Keratinocyte (primary cell): Measurements from ENCODE around the gene SLC22A1. TPM values are rescaled to one million over a fixed set of nuclear protein-coding genes. Genes with fewer than 3 reads are reported as not detected.

Experiments
- DNase-seq: peaks from one replicate; pipeline ENCODE4 v3.0.0-alpha.2; 2011; ENCODE audit warnings: low read depth, missing footprints, low spot score
- FAIRE-seq: peaks from 2 replicates; lab custom pipeline; 2011; peaks lifted over from hg19 to GRCh38; lab: Jason Lieb, UNC
- H2AFZ ChIP-seq: 2 replicates; pipeline ENCODE4 v1.6.0; 2012; ENCODE audit warnings: low read length, control low read depth, inconsistent platforms; ENCODE audit not compliant: control insufficient read depth
- H3K27ac ChIP-seq: 2 replicates; pipeline ENCODE4 v1.5.1; 2011; ENCODE audit warnings: low read length; ENCODE audit not compliant: control insufficient read depth, insufficient read depth
- H3K27me3 ChIP-seq: 3 replicates; pipeline ENCODE4 v1.6.0; 2011; ENCODE audit warnings: low read length; ENCODE audit not compliant: control insufficient read depth, insufficient read depth; ENCODE audit errors: extremely low read depth
- H3K36me3 ChIP-seq, 2 experiments: 2 replicates in 1 of 2; 3 replicates in 1 of 2; pipeline ENCODE4 v1.5.1; 2011; ENCODE audit warnings: low read length in 2 of 2, mild to moderate bottlenecking in 1 of 2; ENCODE audit not compliant: control insufficient read depth in 2 of 2, insufficient read depth in 2 of 2; ENCODE audit errors: extremely low read depth in 1 of 2
- H3K4me1 ChIP-seq: 3 replicates; pipeline ENCODE4 v1.5.1; 2011; ENCODE audit warnings: low read length; ENCODE audit not compliant: control insufficient read depth, insufficient read depth; ENCODE audit errors: extremely low read depth
- H3K4me2 ChIP-seq: 3 replicates; pipeline ENCODE4 v1.6.0; 2011; ENCODE audit warnings: low read depth, low read length; ENCODE audit not compliant: control insufficient read depth, insufficient read depth; ENCODE audit errors: extremely low read depth
- H3K4me3 ChIP-seq, 3 experiments: fragments of 200-600 bp in 1 of 3; sonication (generic) in 1 of 3; 2 replicates in 2 of 3; 3 replicates in 1 of 3; pipeline ENCODE4 v1.5.1; 2011 to 2016; ENCODE audit warnings: low read length in 3 of 3, mild to moderate bottlenecking in 3 of 3, control low read depth in 2 of 3, inconsistent platforms in 1 of 3, low read depth in 1 of 3, mixed read lengths in 1 of 3, mixed run types in 1 of 3, moderate library complexity in 1 of 3; ENCODE audit not compliant: control insufficient read depth in 2 of 3, insufficient read depth in 2 of 3; ENCODE audit errors: extremely low read depth in 1 of 3
- H3K79me2 ChIP-seq: 2 replicates; pipeline ENCODE4 v1.6.0; 2012; ENCODE audit warnings: low read length; ENCODE audit not compliant: control insufficient read depth, insufficient read depth
- H3K9ac ChIP-seq: 3 replicates; pipeline ENCODE4 v1.6.0; 2011; ENCODE audit warnings: low read length; ENCODE audit not compliant: control insufficient read depth, insufficient read depth; ENCODE audit errors: extremely low read depth
- H3K9me1 ChIP-seq: 3 replicates; pipeline ENCODE4 v1.6.0; 2011; ENCODE audit warnings: low read length; ENCODE audit not compliant: control insufficient read depth, insufficient read depth; ENCODE audit errors: extremely low read depth
- H3K9me3 ChIP-seq: 2 replicates; pipeline ENCODE4 v1.5.1; 2012; ENCODE audit warnings: low read depth, low read length; ENCODE audit not compliant: control insufficient read depth
- H4K20me1 ChIP-seq: 3 replicates; pipeline ENCODE4 v1.6.0; 2011; ENCODE audit warnings: low read length; ENCODE audit not compliant: control insufficient read depth, insufficient read depth; ENCODE audit errors: extremely low read depth
- EZH2 ChIP-seq: IDR thresholded peaks from one replicate; pipeline ENCODE4 v1.6.1; 2012; ENCODE audit warnings: inconsistent platforms, mild to moderate bottlenecking, low read length, moderate library complexity
- dilution Hi-C: fragments of 300-500 bp; cut with MboI; formaldehyde crosslinking; loops from one replicate; pipeline ENCODE4 v1.7.0; 2020; ENCODE audit warnings: low sequenced_read_pairs; ENCODE audit not compliant: extremely low pct_ligation_motif_present
- polyA plus RNA-seq, 5 experiments: library from polyadenylated mRNA; depleted of rRNA in 3 of 5; stranded (reverse) in 3 of 5; stranded (forward) in 1 of 5; unstranded in 1 of 5; fragments of >200 nt; gene quantifications; 1 replicate in 1 of 5; 2 replicates in 3 of 5; 3 replicates in 1 of 5; pipeline versions ENCODE4 v1.2.1 to v1.2.3, GENCODE V29; 2011 to 2012; ENCODE audit warnings: missing spikeins in 2 of 5, low read depth in 1 of 5, low replicate concordance in 1 of 5
- TF ChIP-seq, protein P1 (sequence below), 3 experiments: IDR thresholded peaks in 1 of 3; conservative IDR thresholded peaks in 1 of 3; optimal IDR thresholded peaks in 1 of 3; 2 replicates in 2 of 3; 3 replicates in 1 of 3; pipeline versions ENCODE3 to v1.5.1; 2011; ENCODE audit warnings: low read length in 3 of 3, mild to moderate bottlenecking in 3 of 3, moderate library complexity in 2 of 3, control low read depth in 1 of 3, inconsistent platforms in 1 of 3; ENCODE audit not compliant: insufficient read depth in 2 of 3; ENCODE audit errors: extremely low read depth in 1 of 3

SLC22A1 gene
- polyA plus RNA-seq, 1 donor (not counting 4 experiments of a cell fraction or from before 2014, with no cell fraction given), result 0.76 TPM

- H3K4me1 ChIP-seq, result peaks cover 10% of the 10 kb centered on the region
- no peak for FAIRE-seq
- peaks cover 0 to 4% of the 10 kb centered on the region in 2 experiments for H3K36me3 ChIP-seq
- no peak overlapping the region for H3K27ac ChIP-seq
- H3K9me3 ChIP-seq, result no peaks in the 10 kb centered on the region
- H3K27me3 ChIP-seq, result no peaks in the 10 kb centered on the region
- DNase-seq, result no peak
- no peak overlapping the region for H3K9ac ChIP-seq
- no peaks in the 10 kb centered on the region for H3K79me2 ChIP-seq
- no peak overlapping the region for H2AFZ ChIP-seq
- H3K4me2 ChIP-seq, result no peak overlapping the region
- TF ChIP-seq, protein P1, sequence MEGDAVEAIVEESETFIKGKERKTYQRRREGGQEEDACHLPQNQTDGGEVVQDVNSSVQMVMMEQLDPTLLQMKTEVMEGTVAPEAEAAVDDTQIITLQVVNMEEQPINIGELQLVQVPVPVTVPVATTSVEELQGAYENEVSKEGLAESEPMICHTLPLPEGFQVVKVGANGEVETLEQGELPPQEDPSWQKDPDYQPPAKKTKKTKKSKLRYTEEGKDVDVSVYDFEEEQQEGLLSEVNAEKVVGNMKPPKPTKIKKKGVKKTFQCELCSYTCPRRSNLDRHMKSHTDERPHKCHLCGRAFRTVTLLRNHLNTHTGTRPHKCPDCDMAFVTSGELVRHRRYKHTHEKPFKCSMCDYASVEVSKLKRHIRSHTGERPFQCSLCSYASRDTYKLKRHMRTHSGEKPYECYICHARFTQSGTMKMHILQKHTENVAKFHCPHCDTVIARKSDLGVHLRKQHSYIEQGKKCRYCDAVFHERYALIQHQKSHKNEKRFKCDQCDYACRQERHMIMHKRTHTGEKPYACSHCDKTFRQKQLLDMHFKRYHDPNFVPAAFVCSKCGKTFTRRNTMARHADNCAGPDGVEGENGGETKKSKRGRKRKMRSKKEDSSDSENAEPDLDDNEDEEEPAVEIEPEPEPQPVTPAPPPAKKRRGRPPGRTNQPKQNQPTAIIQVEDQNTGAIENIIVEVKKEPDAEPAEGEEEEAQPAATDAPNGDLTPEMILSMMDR (optimal IDR thresholded peaks at IDR 0.05 in 1 of 3, IDR thresholded peaks at IDR 0.05 in 1 of 3, conservative IDR thresholded peaks at IDR 0.05 in 1 of 3; ENCODE audit: extremely low read depth in 1 of 3, insufficient read depth in 2 of 3, low read length in 3 of 3), result no peak
- TF ChIP-seq EZH2, result no peak
- no peak overlapping the region for H3K4me3 ChIP-seq
- no peaks in the 10 kb centered on the region for H4K20me1 ChIP-seq
- dilution Hi-C loops, result no loop called here
- H3K9me1 ChIP-seq, result no peaks in the 10 kb centered on the region
Measured at GRCh38 chr6:160134779-160135547, 13.3 kb downstream of the SLC22A1 start.

- no peak overlapping the region for H3K4me3 ChIP-seq
- H3K4me1 ChIP-seq, result peaks cover 10% of the 10 kb centered on the region
- dilution Hi-C loops, result no loop called here
- H3K9me3 ChIP-seq, result no peaks in the 10 kb centered on the region
- no peaks in the 10 kb centered on the region for H3K9me1 ChIP-seq
- H3K9ac ChIP-seq, result no peak overlapping the region
- TF ChIP-seq EZH2, result no peak
- TF ChIP-seq, protein P1 (optimal IDR thresholded peaks at IDR 0.05 in 1 of 3, IDR thresholded peaks at IDR 0.05 in 1 of 3, conservative IDR thresholded peaks at IDR 0.05 in 1 of 3; ENCODE audit: extremely low read depth in 1 of 3, insufficient read depth in 2 of 3, low read length in 3 of 3), result no peak
- peaks cover 0 to 4% of the 10 kb centered on the region in 2 experiments for H3K36me3 ChIP-seq
- H3K27ac ChIP-seq, result no peak overlapping the region
- FAIRE-seq (no peak), DNase-seq (no peak)
- no peaks in the 10 kb centered on the region for H4K20me1 ChIP-seq
- no peaks in the 10 kb centered on the region for H3K27me3 ChIP-seq
- H3K4me2 ChIP-seq, result no peak overlapping the region
- H3K79me2 ChIP-seq, result no peaks in the 10 kb centered on the region
- no peak overlapping the region for H2AFZ ChIP-seq
Measured at GRCh38 chr6:160135907-160136655, 14.5 kb downstream of the SLC22A1 start.
